Nephron (organoid): ENCODE measurements around the gene C1QTNF7.

ENCODE experiments used
- H3K27ac Mint-ChIP-seq, 3 experiments: 2 replicates each; pipeline ENCODE4 v1.8.0; 2020; ENCODE audit warnings: mixed read lengths in 3 of 3, mild to moderate bottlenecking in 2 of 3, moderate library complexity in 1 of 3
- H3K27me3 Mint-ChIP-seq: 2 replicates; pipeline ENCODE4 v1.8.0; 2021; ENCODE audit warnings: low read depth, mild to moderate bottlenecking, moderate library complexity, mixed read lengths
- H3K36me3 Mint-ChIP-seq: 2 replicates; pipeline ENCODE4 v1.8.0; 2020; ENCODE audit warnings: low read depth, mixed read lengths
- H3K4me1 Mint-ChIP-seq: 2 replicates; pipeline ENCODE4 v1.8.0; 2020; ENCODE audit warnings: mixed read lengths
- H3K4me3 Mint-ChIP-seq, 3 experiments: 2 replicates each; pipeline ENCODE4 v1.8.0; 2020; ENCODE audit warnings: mild to moderate bottlenecking in 3 of 3, mixed read lengths in 3 of 3, moderate library complexity in 2 of 3
- H3K9me3 Mint-ChIP-seq: 2 replicates; pipeline ENCODE4 v1.8.0; 2020; ENCODE audit warnings: mixed read lengths
- CTCF ChIP-seq, 3 experiments: fragments of 200-600 bp; sonication (generic); IDR thresholded peaks; one replicate each; pipeline ENCODE4 v1.5.0; 2021; ENCODE audit warnings: antibody characterized with exemption in 3 of 3; ENCODE audit not compliant: unreplicated experiment in 3 of 3

C1QTNF7 gene

GRCh38 chr4:15385515-15385914, 42.3 kb upstream of the C1QTNF7 start:
- no peak for TF ChIP-seq CTCF (IDR thresholded peaks at IDR 0.05; ENCODE audit: unreplicated experiment in 3 of 3)
- H3K9me3 Mint-ChIP-seq: no peaks in the 10 kb centered on the region
- H3K36me3 Mint-ChIP-seq: no peaks in the 10 kb centered on the region
- peaks cover 32% of the 10 kb centered on the region for H3K4me1 Mint-ChIP-seq
- no peak overlapping the region for H3K27ac Mint-ChIP-seq
- H3K27me3 Mint-ChIP-seq: no peaks in the 10 kb centered on the region
- no peak overlapping the region for H3K4me3 Mint-ChIP-seq

GRCh38 chr4:15385928-15386327, 41.9 kb upstream of the C1QTNF7 start:
- Mint-ChIP-seq H3K27ac (no peak overlapping the region), H3K36me3 (no peaks in the 10 kb centered on the region), H3K27me3 (no peaks in the 10 kb centered on the region), H3K4me1 (peaks cover 32% of the 10 kb centered on the region), H3K4me3 (no peak overlapping the region), H3K9me3 (no peaks in the 10 kb centered on the region)
- TF ChIP-seq CTCF (IDR thresholded peaks at IDR 0.05; ENCODE audit: unreplicated experiment in 3 of 3): no peak

GRCh38 chr4:15390494-15390893, 37.3 kb upstream of the C1QTNF7 start:
- Mint-ChIP-seq H3K27ac (peak overlapping the region in 1 of 3 experiments; percentile 43), H3K4me1 (peaks cover 9% of the 10 kb centered on the region), H3K4me3 (no peak overlapping the region), H3K27me3 (peaks cover 3% of the 10 kb centered on the region), H3K9me3 (no peaks in the 10 kb centered on the region), H3K36me3 (no peaks in the 10 kb centered on the region)
- no peak for TF ChIP-seq CTCF (IDR thresholded peaks at IDR 0.05; ENCODE audit: unreplicated experiment in 3 of 3)

- no peak overlapping the region for H3K27ac Mint-ChIP-seq
- no peak for TF ChIP-seq CTCF (IDR thresholded peaks at IDR 0.05; ENCODE audit: unreplicated experiment in 3 of 3)
- peaks cover 2% of the 10 kb centered on the region for H3K9me3 Mint-ChIP-seq
- H3K27me3 Mint-ChIP-seq: peaks cover 14% of the 10 kb centered on the region
- H3K4me3 Mint-ChIP-seq: no peak overlapping the region
- H3K36me3 Mint-ChIP-seq: peaks cover 4% of the 10 kb centered on the region
- H3K4me1 Mint-ChIP-seq: peaks cover 13% of the 10 kb centered on the region
These were observed 35.6 kb upstream of the C1QTNF7 start for GRCh38 chr4:15392053-15392805.

- no peak for TF ChIP-seq CTCF (IDR thresholded peaks at IDR 0.05; ENCODE audit: unreplicated experiment in 3 of 3)
- Mint-ChIP-seq H3K4me3 (no peak overlapping the region), H3K27ac (peak overlapping the region; percentile 23 to 61 (median 39)), H3K27me3 (peaks cover 14% of the 10 kb centered on the region), H3K36me3 (peaks cover 4% of the 10 kb centered on the region), H3K4me1 (peaks cover 22% of the 10 kb centered on the region), H3K9me3 (peaks cover 2% of the 10 kb centered on the region)
These were observed 32.5 kb upstream of the C1QTNF7 start for GRCh38 chr4:15395311-15395710.
